Right kidney (tissue), 1 donor: ENCODE results near the gene ABCF2.

Experiments
- DNase-seq: peaks from one replicate; pipeline ENCODE4 v3.0.0-alpha.2; 2016

ABCF2 gene

GRCh38 chr7:151225948-151226510, 976 bp downstream of the ABCF2 start:
- no peak for DNase-seq

GRCh38 chr7:151223728-151224127, 3.3 kb downstream of the ABCF2 start:
- DNase-seq, result no peak

GRCh38 chr7:151218170-151218569, 8.8 kb downstream of the ABCF2 start:
- DNase-seq, result no peak

GRCh38 chr7:151215396-151215795, 11.6 kb downstream of the ABCF2 start:
- DNase-seq, result no peak

GRCh38 chr7:151213826-151214225, 13.2 kb downstream of the ABCF2 start:
- no peak for DNase-seq

GRCh38 chr7:151212626-151213025, 14.4 kb downstream of the ABCF2 start:
- DNase-seq, result no peak

GRCh38 chr7:151211155-151211772, 15.7 kb downstream of the ABCF2 start:
- no peak for DNase-seq

- no peak for DNase-seq
These were observed 16.7 kb downstream of the ABCF2 start, which contains the start of gene H2BK1 for GRCh38 chr7:151210087-151210854. Gene H2BK1, minus strand, starts transcription at chr7:151210488. Its CDS starts 170 bp downstream, at chr7:151210318.

- DNase-seq, result no peak
These were observed 17.4 kb downstream of the ABCF2 start for GRCh38 chr7:151209588-151209987.

- DNase-seq, result no peak
These were observed 18.6 kb downstream of the ABCF2 start for GRCh38 chr7:151208253-151208862.

GRCh38 chr7:151207804-151208203, 19.2 kb downstream of the ABCF2 start:
- no peak for DNase-seq

- DNase-seq, result no peak
These were observed 19.7 kb downstream of the ABCF2 start for GRCh38 chr7:151207315-151207714.

- DNase-seq, result no peak
These were observed 20.1 kb downstream of the ABCF2 start for GRCh38 chr7:151206914-151207313.

- no peak for DNase-seq
These were observed 21.3 kb downstream of the ABCF2 start for GRCh38 chr7:151205730-151206129.

GRCh38 chr7:151204383-151205032, 22.5 kb downstream of the ABCF2 start:
- DNase-seq, result no peak

- no peak for DNase-seq
These were observed 24.2 kb downstream of the ABCF2 start for GRCh38 chr7:151202836-151203235.

GRCh38 chr7:151201751-151202150, 25.3 kb downstream of the ABCF2 start:
- DNase-seq, result no peak

- DNase-seq, result no peak
These were observed 25.7 kb downstream of the ABCF2 start for GRCh38 chr7:151201344-151201743.

- peak; percentile 58 for DNase-seq
These were observed 27.8 kb downstream of the ABCF2 start for GRCh38 chr7:151198945-151199848.

GRCh38 chr7:151197932-151198331, 29.1 kb downstream of the ABCF2 start:
- no peak for DNase-seq

GRCh38 chr7:151195616-151196450, 31.2 kb downstream of the ABCF2 start:
- no peak for DNase-seq
